ENCODE data around the gene CCDC110. TPM values are rescaled to one million over a fixed set of nuclear protein-coding genes. Genes with fewer than 3 reads are reported as not detected.

CCDC110 gene
- total and polyA plus RNA-seq, 2 of the 13 experiments (the other 11 are each of a cell fraction or from before 2014, with no cell fraction given) = not detected

- no peak for TF ChIP-seq KLF13 (CRISPR knock-in tag; IDR thresholded peaks at IDR 0.05)
- no peak for TF ChIP-seq SNAPC4 (CRISPR knock-in tag; IDR thresholded peaks at IDR 0.05)
These were observed 54.6 kb downstream of the CCDC110 start (continued) for GRCh38 chr4:185416955-185417354.

GRCh38 chr4:185412412-185412811 lies 59.1 kb downstream of the CCDC110 start:
- no peak overlapping the region for H3K9ac ChIP-seq (ENCODE audit: insufficient read depth, low read depth, low read length)
- FAIRE-seq = no peak
- BruUV-seq (replicated peaks) = no TSS peak
- no peak for TF ChIP-seq MNT (IDR thresholded peaks at IDR 0.05)
- no peak for TF ChIP-seq FOXK1 (CRISPR knock-in tag; IDR thresholded peaks at IDR 0.05; ENCODE audit: borderline replicate concordance, low read depth)
- TF ChIP-seq TEF (CRISPR knock-in tag; IDR thresholded peaks at IDR 0.05) = no peak
- TF ChIP-seq MTA3 (CRISPR knock-in tag; IDR thresholded peaks at IDR 0.05) = no peak
- TF ChIP-seq NONO (IDR thresholded peaks at IDR 0.05) = no peak
- TF ChIP-seq NONO (CRISPR knock-in tag; conservative IDR thresholded peaks at IDR 0.05) = no peak
- TF ChIP-seq LRRFIP1 (CRISPR knock-in tag; conservative IDR thresholded peaks at IDR 0.05) = no peak
- no peak for TF ChIP-seq GFI1 (CRISPR knock-in tag; IDR thresholded peaks at IDR 0.05; ENCODE audit: borderline replicate concordance)
- no peak for TF ChIP-seq CENPT (CRISPR knock-in tag; IDR thresholded peaks at IDR 0.05; ENCODE audit: low read depth)

More at GRCh38 chr4:185412412-185412811, 59.1 kb downstream of the CCDC110 start:
- no peak overlapping the region for H3K27ac ChIP-seq (ENCODE audit: extremely low read length, insufficient read depth, low read length)
- H2AFZ ChIP-seq (ENCODE audit: low read length) = no peak overlapping the region
- POLR2A ChIA-PET = no interaction called here
- peaks cover 4 to 31% of the 10 kb centered on the region in 2 experiments for H3K36me3 ChIP-seq (replicated peaks in 1 of 2; ENCODE audit: control insufficient read depth in 1 of 2, insufficient read depth in 2 of 2, low read length in 2 of 2)
- no peaks in the 10 kb centered on the region for H3K9me3 ChIP-seq (ENCODE audit: low read length)
- H3K79me2 ChIP-seq (ENCODE audit: insufficient read depth, low read length) = no peaks in the 10 kb centered on the region
- in situ Hi-C loops (cut with HindIII; ENCODE audit: extremely low pct_ligation_motif_present, low pct_unique_long_range_greater_than_20kb) = no loop called here
- 94% methylated on average over 5 of the region's 5 CpGs for WGBS (ENCODE audit: low lambda C conversion rate)
- CTCF ChIA-PET (ENCODE audit: low intra/inter-chr PET ratio, low total read pairs) = no interaction called here
- ATAC-seq = no peak
- no peaks in the 10 kb centered on the region for H3K27me3 ChIP-seq (ENCODE audit: control insufficient read depth in 1 of 2, insufficient read depth in 2 of 2, low read length in 2 of 2)
- intact Hi-C loops (cut with micrococcal nuclease; ENCODE audit: unreplicated experiment) = no loop called here
- no peaks in the 10 kb centered on the region for H4K20me1 ChIP-seq (ENCODE audit: insufficient read depth, low read length)
- no peak overlapping the region for H3K4me3 ChIP-seq (replicated peaks in 1 of 3; ENCODE audit: insufficient read depth in 1 of 3, low read depth in 2 of 3, low read length in 3 of 3)
- no peak overlapping the region for H3K4me2 ChIP-seq (ENCODE audit: low read depth, low read length)
- no peak for DNase-seq (ENCODE audit: low spot score)
- H3K4me1 ChIP-seq (ENCODE audit: insufficient read depth, low read length) = no peaks in the 10 kb centered on the region
